Adrenal gland (tissue), 5 donors: ENCODE results near the gene KRT81.

Experiments used
- POLR2A ChIP-seq, 2 donors: fragments of 450-650 bp; IDR thresholded peaks; one replicate each; pipeline ENCODE4 v1.6.1; 2017; ENCODE audit warnings: antibody characterized with exemption in 2 of 2, mild to moderate bottlenecking in 2 of 2, moderate library complexity in 1 of 2
- TF ChIP-seq, protein P1 (sequence below), 6 experiments: fragments of 450-650 bp in 4 of 6; fragments of 200-600 bp in 2 of 6; sonication (generic) in 1 of 6; IDR thresholded peaks; 1 replicate in 5 of 6; 2 replicates in 1 of 6; pipeline versions ENCODE4 v1.5.1 to v1.8.0; 2016 to 2021; ENCODE audit warnings: antibody characterized with exemption in 6 of 6, mild to moderate bottlenecking in 2 of 6, moderate library complexity in 1 of 6
- donor health status: DM: no; HTN: no; CAD: no.

DNA sequence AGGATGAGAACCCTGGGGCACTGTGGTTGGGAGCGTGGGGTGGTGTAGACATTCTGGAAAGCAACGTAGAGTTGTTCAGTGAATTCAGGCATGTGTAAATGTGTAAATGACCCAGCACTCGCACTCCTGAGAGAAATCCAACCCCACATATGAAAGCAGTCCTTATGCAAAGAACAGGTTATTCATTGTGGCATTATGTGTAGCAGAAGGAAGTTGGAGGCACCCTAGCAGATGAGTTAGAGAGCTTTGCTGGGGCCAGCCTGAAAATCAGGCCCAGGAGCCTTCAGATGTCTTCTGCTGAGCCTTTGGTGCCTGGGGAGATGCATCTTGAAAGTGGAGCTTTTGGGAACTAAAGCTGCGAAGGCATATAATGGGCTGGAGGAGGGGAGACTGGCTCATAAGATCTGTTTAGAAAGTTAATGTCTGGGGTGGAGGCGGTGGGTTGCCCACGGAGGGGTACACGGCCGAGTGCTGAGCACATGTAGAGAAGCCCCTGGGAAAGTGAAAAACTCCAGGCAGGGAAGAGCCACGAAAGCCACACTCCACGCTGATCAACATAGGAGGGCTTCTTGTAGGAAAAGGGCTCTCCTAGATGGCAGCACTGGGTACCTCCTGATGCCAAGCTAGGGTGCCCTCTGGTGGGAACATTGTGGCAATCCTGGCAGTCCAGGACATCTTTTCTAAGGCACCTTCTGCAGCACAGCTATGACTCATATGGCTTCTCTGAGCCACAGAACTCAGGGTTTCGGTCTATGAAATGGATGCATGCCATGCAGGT lies 35.9 kb upstream of the KRT81 start:
- TF ChIP-seq, protein P1, sequence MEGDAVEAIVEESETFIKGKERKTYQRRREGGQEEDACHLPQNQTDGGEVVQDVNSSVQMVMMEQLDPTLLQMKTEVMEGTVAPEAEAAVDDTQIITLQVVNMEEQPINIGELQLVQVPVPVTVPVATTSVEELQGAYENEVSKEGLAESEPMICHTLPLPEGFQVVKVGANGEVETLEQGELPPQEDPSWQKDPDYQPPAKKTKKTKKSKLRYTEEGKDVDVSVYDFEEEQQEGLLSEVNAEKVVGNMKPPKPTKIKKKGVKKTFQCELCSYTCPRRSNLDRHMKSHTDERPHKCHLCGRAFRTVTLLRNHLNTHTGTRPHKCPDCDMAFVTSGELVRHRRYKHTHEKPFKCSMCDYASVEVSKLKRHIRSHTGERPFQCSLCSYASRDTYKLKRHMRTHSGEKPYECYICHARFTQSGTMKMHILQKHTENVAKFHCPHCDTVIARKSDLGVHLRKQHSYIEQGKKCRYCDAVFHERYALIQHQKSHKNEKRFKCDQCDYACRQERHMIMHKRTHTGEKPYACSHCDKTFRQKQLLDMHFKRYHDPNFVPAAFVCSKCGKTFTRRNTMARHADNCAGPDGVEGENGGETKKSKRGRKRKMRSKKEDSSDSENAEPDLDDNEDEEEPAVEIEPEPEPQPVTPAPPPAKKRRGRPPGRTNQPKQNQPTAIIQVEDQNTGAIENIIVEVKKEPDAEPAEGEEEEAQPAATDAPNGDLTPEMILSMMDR (IDR thresholded peaks at IDR 0.05): peak; percentile 53 to 83 (median 77)
- no peak for TF ChIP-seq POLR2A (IDR thresholded peaks at IDR 0.05)
